Transverse colon (tissue), 4 donors: ENCODE measurements around the gene RUNX3.

Source experiments
- CTCF ChIP-seq, 5 experiments: fragments of 200-600 bp in 3 of 5; fragments of 450-650 bp in 2 of 5; sonication (generic) in 3 of 5; IDR thresholded peaks; 1 replicate in 2 of 5; 2 replicates in 3 of 5; pipeline ENCODE4 v1.5.1; 2016 to 2017; ENCODE audit warnings: antibody characterized with exemption in 5 of 5, inconsistent platforms in 3 of 5, mild to moderate bottlenecking in 2 of 5, moderate library complexity in 1 of 5
- POLR2AphosphoS5 ChIP-seq, 3 donors: sonication (generic); formaldehyde crosslinking; IDR thresholded peaks; one replicate each; pipeline ENCODE4 v1.6.1; 2016; ENCODE audit warnings: antibody characterized with exemption in 3 of 3

DNA sequence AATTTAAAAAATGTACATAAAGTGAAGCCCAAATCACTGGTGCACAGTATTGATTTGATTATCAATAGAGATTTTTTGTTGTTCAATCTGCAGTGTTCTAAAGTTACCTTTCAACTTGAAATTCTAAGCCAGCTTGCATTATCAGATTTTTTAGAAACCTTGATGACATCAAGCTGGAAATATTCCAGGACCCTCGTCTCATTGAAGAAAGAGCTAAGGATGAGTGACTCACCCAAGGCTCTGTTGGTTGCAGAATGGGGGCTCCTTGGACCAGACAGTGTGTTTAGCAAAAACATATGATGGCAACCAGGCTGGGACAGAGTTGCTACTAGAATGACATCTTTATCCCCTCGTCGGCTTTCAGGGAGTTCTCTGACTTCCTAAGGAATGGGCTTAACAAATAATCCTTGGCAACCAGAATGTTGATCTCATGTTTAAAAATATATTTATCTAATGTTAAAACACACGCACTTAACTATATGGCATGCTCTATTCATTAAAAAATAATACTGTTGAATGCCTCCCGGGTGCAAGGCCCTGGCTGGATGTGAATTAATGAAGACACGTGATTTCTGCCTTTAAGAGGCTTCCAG, 79.7 kb downstream of the RUNX3 start:
- no peak for TF ChIP-seq POLR2AphosphoS5 (IDR thresholded peaks at IDR 0.05)
- no peak for TF ChIP-seq CTCF (IDR thresholded peaks at IDR 0.05)
